GM18873 (cell line): Measurements from ENCODE around the gene ORM1.

ENCODE experiments used
- ATAC-seq: cut with Tn5 transposase; IDR thresholded peaks from one replicate; pipeline ENCODE4 v1.9.1; 2021; ENCODE audit warnings: mild to moderate bottlenecking, moderate library complexity, moderate number of reproducible peaks; ENCODE audit not compliant: unreplicated experiment, low FRiP score

ORM1 gene

GRCh38 chr9:114339130-114339908 is 16.4 kb downstream of the ORM1 start:
- ATAC-seq: no peak

DNA sequence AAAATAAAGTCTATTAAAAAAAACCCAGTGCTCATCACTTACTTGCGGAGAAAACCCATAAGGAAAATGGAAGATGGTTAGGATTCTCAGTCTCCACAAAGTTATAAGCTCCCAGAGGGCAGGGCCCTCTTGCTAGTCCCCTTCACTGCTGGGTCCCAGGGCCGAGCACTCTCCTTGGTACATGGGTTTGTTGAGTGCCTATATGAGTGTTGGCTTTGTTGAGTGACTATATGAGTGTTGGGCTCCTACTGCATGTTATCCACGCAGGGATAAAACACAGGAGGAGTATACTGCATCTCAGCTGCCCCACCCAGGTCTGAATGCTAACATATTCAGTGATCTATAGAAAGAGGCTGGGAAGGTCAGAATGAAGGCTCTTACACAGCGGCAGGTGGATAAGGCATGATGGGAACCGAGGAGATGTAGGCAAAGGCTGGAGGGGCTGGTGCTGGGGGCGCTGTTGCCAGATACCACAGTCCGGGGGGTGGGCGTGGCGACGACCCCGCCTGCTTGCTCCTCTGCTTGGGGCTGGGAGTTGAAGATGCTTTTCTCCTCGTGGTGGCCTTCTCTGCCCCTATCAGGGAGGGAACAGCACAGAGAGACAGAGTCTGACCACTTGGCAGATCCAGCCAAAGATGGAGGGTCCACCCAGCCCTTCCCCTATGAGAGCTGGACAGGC is 18.4 kb downstream of the ORM1 start:
- no peak for ATAC-seq

DNA sequence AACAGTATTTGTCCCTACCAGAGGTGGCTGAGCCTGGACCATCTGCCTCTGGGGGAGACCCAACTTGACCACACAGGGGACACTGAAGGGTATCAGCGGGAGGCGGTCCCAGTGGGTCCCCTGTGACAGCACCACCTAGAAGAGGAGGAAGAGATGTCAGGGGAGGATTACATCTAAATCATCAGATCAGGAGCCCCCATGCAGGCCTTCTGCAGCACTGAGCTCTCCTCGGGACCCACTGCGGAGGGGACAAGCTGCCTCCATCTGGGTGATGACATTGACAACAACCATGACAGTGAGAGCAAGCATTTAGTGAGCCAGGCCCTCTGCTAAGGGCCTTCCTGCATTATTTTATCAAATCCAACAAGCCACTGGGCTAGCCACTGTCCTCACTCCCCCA is 19.1 kb downstream of the ORM1 start:
- ATAC-seq: no peak

- ATAC-seq: no peak
These were observed 20.0 kb downstream of the ORM1 start for GRCh38 chr9:114342755-114343440.

DNA sequence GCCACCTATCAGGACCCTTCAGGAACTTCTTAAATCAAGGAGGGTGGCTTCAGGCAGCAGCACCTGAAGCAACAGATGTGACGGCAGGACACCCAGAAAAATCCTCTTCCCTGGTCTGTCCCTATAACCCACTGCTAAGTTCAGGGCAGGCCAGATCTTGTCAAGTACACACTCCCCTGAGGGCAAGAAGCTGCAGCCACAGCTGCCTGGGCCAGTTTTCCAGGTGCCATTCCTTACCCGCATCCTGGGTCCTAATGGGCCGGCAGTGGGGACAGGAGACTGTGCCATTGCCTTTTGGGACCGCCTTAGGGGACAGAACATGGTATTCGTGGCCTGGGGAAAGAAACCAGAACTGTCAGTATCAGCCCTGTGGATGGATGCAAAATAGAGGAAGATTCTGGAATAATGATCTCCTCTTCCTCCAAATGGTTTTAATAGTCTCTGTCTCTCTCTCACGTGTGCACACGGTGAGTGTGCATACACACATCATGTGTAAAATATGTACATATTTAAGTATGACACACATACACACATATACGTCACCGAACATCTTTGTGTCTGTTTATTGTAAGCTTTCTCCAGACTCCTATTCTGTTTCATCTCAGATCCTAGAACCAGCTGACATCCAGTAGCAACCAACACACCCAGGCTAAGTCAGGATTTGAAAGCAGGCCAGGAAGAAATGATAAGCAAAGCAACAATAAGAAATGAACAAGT is 20.7 kb downstream of the ORM1 start:
- no peak for ATAC-seq

GRCh38 chr9:114344188-114344566 is 21.3 kb downstream of the ORM1 start:
- ATAC-seq: no peak

DNA sequence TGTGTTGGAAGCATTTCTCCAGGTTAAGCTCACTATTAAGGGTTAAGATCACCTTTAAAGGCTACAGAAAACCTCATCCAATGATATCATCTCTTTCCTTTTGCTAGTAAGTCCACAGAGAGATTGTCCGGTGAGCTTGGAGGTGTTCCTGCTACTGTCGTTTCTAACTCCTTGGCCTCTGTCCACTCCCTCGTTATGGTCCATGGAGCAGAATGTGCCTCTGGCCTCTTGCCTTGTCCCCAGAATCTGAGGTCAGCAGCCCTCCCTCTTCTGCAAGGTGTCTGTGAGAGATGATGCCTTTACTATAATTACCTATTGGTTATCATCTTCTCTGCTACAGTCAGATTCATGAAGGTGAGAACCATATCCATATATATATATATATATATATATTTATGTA is 21.8 kb downstream of the ORM1 start:
- ATAC-seq: no peak

- ATAC-seq: no peak
These were observed 22.7 kb downstream of the ORM1 start for GRCh38 chr9:114345493-114346065.

- ATAC-seq: no peak
These were observed 23.2 kb downstream of the ORM1 start for GRCh38 chr9:114346146-114346545.

DNA sequence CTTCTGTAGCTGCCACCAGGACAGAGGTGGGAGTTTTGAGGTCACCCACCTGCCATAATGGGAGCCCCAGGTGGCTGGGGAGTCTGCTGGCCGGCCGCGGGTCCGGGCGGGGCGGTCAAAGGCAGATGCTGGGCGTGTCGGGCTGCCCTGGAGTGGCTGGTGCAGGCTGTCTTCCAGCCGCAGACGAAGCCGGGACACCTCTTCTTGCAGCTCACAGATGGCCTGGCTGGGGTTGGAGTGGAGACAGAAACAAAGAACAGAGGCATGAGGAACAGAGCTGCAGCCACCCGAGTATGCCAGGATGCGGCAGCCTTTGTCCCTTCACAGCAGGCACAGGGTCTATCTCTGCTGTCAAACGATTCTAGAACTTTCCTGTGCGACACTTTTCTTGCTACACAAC is 24.8 kb downstream of the ORM1 start:
- no peak for ATAC-seq

DNA sequence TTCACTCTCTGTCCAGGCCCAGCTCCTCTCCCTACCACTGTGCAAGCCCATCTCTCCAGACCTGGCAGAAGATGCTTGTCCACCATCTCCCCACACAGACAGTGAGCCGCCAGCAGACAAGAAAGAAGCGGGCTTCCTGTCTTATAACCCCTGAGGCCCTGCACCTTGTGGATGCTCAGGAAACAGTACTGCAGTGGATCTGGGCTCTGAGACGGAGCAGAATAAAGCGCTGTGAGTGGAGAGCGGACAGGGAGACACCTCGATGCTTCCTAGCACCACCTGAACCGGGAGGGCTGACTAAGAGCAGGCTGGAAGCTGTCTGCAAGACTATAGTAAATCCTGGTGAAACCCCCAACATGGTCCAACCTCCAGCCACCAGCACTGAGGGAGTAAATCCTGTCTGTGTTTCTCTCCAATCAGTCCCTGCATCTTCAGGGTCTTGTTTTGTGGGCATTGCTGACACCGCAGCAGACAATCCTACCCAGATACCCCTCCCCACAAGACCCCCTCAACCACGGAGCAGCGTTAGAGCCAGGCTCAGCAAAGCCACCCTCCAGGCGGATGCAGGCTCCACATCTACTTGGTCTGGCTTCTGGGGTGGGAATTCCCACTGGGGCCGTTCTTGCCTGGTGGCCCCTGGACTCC is 25.5 kb downstream of the ORM1 start:
- ATAC-seq: no peak

- peak; percentile 91 for ATAC-seq
These were observed 26.1 kb downstream of the ORM1 start for GRCh38 chr9:114348906-114349482.

DNA sequence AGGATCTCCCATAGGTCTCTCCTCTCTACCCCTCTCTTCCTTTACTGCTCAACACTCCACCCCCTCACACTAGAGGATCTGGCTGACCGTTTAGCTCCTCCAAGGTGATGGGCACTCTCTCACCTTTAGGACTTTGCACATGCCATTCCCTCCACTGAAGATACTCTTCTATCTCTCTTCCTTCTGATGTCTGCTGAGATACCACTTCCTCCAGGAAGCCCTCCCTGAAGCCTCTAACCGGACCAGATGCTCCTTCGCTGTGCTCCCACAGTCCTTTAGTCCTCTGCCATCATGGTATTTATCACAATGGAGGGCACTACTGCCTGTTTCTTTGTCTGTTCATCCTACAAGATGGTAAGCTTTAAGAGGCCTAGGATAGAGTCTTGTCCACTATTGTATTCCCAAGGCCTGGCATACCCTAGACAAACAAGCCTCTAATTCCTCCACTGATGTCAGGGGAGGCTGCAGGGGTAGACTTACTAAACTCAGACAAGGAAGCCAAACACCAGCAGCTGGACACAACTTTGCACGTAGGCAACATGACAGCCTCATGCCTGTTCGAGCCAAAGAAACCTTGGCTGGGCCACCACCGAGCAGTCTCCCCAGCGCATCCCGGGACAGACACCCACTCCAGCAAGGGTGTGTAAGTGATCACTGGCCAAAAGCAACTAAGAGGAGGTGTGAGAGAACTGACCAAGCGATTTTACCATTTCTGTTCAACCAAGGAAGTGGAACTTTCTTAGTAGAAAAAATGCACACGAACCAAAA is 27.0 kb downstream of the ORM1 start:
- no peak for ATAC-seq

DNA sequence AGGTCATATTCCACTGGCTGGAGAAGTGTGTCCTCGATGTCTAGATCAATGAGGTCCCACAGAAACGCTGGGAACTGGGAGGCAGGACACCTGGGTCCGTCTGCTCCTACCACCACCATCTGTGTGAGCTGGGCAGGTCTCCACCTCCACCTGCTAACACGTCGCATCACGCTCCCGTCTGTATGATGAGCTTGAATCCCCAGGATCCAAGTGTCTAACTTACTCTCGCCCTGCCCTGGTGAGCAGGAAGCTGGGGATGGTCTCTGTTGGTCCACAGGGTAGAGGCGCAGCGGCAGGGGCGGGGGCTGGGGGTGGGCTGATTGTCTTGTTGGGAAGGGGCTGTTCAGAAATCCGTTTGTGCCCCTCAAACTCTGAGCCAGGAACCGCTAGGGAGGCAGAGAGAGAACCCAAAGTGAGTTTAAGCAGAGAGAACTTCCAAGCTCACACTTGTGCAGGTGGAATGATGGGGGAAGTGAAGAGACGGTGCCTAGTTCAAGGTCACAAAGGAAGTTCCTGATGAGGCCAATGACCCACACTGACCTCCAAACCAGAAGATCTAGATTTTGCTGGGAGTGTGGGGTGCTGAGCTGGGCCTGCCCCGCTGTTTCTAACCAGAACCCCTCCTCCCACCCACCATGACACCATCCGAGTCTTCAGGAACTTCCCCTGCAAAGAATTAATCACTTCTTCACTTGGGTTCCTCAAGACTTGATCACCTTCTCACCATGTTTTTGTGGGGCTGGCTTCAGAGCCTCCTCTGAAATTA is 27.9 kb downstream of the ORM1 start:
- ATAC-seq: no peak

DNA sequence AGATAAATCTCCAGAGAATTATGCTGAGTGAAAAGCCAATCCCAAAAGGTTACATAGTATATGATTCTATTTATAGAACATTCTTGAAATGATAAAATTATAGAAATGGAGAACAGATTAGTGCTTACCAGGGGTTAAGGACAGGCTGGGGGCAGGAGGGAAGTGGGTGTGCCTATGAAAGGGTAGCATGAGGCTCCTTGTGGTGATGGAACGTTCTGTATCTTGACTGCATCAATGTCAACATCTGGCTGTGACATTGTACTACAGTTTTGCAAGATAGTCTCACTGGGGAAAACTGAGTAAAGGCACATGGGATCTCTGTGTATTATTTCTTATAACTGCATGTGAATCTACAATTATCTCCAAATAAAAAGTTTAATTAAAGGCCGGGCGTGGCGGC is 29.0 kb downstream of the ORM1 start:
- no peak for ATAC-seq

- no peak for ATAC-seq
These were observed 32.9 kb downstream of the ORM1 start for GRCh38 chr9:114355821-114356220.

DNA sequence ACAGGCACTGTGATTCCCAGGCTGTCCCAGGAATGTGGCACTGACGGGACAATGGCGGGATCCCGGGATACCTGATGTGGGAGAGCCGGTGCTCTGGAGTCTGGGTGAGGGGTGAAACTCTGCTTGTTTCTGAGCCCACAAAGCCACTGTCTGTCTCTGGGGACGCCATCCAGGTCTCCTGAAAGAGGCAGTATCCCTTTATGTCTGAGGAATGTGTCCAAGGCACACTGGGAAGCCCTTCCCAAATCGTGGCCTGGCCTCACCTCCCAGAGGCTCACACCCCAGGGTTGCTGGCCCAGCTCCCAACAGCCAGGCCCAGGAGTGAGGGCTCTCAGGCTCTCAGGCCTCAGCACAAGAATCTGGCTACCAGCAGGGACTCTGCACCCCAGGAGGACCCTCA is 33.9 kb downstream of the ORM1 start:
- no peak for ATAC-seq

DNA sequence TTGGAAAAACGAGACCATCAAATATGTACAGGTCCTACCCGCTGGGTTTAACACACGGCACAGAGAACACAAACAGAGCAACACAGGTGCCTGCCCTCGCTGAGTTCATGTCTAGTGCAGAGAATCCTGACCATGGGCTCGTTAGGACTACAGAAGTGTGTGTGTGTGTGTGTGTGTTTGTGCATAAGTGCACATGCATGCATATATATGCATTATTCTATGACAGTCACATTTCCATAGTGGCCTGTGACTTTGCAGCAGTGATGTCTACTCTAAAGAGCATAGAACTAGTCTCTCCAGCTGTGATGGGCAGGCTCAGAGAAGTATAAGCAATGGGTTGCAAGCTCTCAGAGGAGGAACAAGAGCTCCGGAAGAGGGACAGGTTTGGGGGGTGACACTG is 34.5 kb downstream of the ORM1 start:
- ATAC-seq: no peak
